Loucy (cell line): ENCODE data around the gene AIRE.

Source experiments
- H2AFZ ChIP-seq: fragments of 200-600 bp; sonication (generic); 2 replicates; pipeline ENCODE4 v1.6.0; 2016; ENCODE audit warnings: antibody characterized with exemption, mild to moderate bottlenecking, low read length, moderate library complexity
- H3F3A ChIP-seq: fragments of 200-600 bp; 2 replicates; pipeline ENCODE4 v1.6.0; 2016; ENCODE audit warnings: antibody characterized with exemption, low read depth, mild to moderate bottlenecking
- H3K27me3 ChIP-seq: fragments of 200-600 bp; sonication (generic); 2 replicates; pipeline ENCODE4 v1.6.1; 2014; ENCODE audit warnings: low read length, mild to moderate bottlenecking; ENCODE audit not compliant: insufficient read depth, poor library complexity, severe bottlenecking
- H3K36me3 ChIP-seq: fragments of 200-600 bp; sonication (generic); 2 replicates; pipeline ENCODE4 v1.6.1; 2016; ENCODE audit warnings: low read length; ENCODE audit not compliant: insufficient read depth
- H3K4me1 ChIP-seq: fragments of 200-600 bp; sonication (generic); 2 replicates; pipeline ENCODE4 v1.5.1; 2014; ENCODE audit warnings: low read length, mild to moderate bottlenecking; ENCODE audit not compliant: insufficient read depth, poor library complexity, severe bottlenecking
- H3K4me2 ChIP-seq: fragments of 200-600 bp; sonication (generic); 2 replicates; pipeline ENCODE4 v1.6.0; 2014; ENCODE audit warnings: antibody characterized with exemption, low read length, low read depth, mild to moderate bottlenecking; ENCODE audit not compliant: poor library complexity, severe bottlenecking
- H3K4me3 ChIP-seq: fragments of 200-600 bp; sonication (generic); 2 replicates; pipeline ENCODE4 v1.5.1; 2014; ENCODE audit warnings: low read length, mild to moderate bottlenecking, mixed read lengths; ENCODE audit not compliant: poor library complexity, severe bottlenecking
- H3K79me2 ChIP-seq: fragments of 200-600 bp; sonication (generic); 2 replicates; pipeline ENCODE4 v1.6.1; 2014; ENCODE audit warnings: low read length; ENCODE audit not compliant: insufficient read depth
- H3K9ac ChIP-seq: fragments of 200-600 bp; sonication (generic); 2 replicates; pipeline ENCODE4 v1.6.0; 2014; ENCODE audit warnings: mild to moderate bottlenecking, low read depth, low read length, moderate library complexity; ENCODE audit not compliant: poor library complexity, severe bottlenecking
- H3K9me2 ChIP-seq: fragments of 200-600 bp; sonication (generic); replicated peaks from 2 replicates; pipeline ENCODE4 v1.6.1; 2016; ENCODE audit warnings: low read depth, low read length, mixed read lengths
- H3K9me3 ChIP-seq: fragments of 200-600 bp; sonication (generic); 2 replicates; pipeline ENCODE4 v1.6.1; 2014; ENCODE audit warnings: mild to moderate bottlenecking, antibody characterized with exemption, low read length, low read depth; ENCODE audit not compliant: insufficient read depth
- H4K20me1 ChIP-seq: fragments of 200-600 bp; sonication (generic); 2 replicates; pipeline ENCODE4 v1.6.0; 2014; ENCODE audit warnings: antibody characterized with exemption, low read length, mild to moderate bottlenecking; ENCODE audit not compliant: insufficient read depth, poor library complexity, severe bottlenecking
- EZH2phosphoT487 ChIP-seq: fragments of 200-600 bp; IDR thresholded peaks from 2 replicates; pipeline ENCODE4 v1.6.1; 2018; ENCODE audit warnings: antibody characterized with exemption, mild to moderate bottlenecking, moderate library complexity, borderline replicate concordance
- TF ChIP-seq, protein P1 (sequence below): fragments of 200-600 bp; sonication (generic); conservative IDR thresholded peaks from 2 replicates; pipeline ENCODE4 v1.5.1; 2014; ENCODE audit warnings: mild to moderate bottlenecking, antibody characterized with exemption, low read length

The AIRE gene

DNA sequence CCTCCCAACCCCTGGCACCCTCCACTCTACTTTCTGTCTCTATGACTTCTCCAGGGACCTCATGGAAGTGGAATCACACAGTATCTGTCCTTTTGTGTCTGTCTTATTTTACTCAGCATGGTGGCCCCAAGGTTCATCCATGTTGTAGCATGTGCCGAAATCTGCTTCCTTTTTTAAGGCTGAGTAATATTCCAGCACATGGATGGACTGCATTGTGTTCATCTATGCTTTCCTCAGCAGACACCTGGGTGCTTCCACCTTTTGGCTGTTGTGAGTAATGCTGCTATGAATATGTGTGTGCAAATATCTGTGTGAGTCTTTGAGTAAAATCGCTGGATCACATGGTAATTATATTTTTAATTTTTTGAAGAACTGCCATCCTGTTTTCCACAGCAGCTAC lies 12.6 kb downstream of the AIRE start:
- TF ChIP-seq, protein P1, sequence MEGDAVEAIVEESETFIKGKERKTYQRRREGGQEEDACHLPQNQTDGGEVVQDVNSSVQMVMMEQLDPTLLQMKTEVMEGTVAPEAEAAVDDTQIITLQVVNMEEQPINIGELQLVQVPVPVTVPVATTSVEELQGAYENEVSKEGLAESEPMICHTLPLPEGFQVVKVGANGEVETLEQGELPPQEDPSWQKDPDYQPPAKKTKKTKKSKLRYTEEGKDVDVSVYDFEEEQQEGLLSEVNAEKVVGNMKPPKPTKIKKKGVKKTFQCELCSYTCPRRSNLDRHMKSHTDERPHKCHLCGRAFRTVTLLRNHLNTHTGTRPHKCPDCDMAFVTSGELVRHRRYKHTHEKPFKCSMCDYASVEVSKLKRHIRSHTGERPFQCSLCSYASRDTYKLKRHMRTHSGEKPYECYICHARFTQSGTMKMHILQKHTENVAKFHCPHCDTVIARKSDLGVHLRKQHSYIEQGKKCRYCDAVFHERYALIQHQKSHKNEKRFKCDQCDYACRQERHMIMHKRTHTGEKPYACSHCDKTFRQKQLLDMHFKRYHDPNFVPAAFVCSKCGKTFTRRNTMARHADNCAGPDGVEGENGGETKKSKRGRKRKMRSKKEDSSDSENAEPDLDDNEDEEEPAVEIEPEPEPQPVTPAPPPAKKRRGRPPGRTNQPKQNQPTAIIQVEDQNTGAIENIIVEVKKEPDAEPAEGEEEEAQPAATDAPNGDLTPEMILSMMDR: peak; percentile 23
- TF ChIP-seq EZH2phosphoT487: no peak
- Histone ChIP-seq H3K27me3 (no peaks in the 10 kb centered on the region), H3K79me2 (peaks cover 31% of the 10 kb centered on the region), H3K9me2 (no peaks in the 10 kb centered on the region), H3F3A (no peaks in the 10 kb centered on the region), H3K4me1 (peaks cover 28% of the 10 kb centered on the region), H3K4me3 (no peak overlapping the region), H3K9ac (no peak overlapping the region), H4K20me1 (peaks cover 23% of the 10 kb centered on the region), H3K4me2 (peak overlapping the region; percentile 94), H2AFZ (no peak overlapping the region), H3K9me3 (no peaks in the 10 kb centered on the region), H3K36me3 (no peaks in the 10 kb centered on the region)

DNA sequence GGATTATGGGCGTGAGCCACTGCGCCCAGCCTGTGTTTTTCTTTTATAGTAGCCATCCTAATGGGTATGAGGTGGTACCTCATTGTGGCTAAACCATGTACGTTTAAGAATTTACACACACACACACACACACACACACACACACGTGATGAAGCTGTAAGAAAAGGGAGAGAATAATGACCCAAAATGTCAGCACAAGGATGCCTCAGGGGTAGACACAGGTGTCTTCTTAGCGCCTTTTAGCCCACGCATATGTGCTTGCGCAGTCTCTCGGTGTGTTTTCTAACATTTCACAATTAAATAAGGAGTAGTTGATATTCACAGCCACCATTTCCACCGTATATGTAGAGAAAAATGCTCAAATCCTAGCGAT lies 13.4 kb downstream of the AIRE start:
- peak overlapping the region; percentile 94 for H2AFZ ChIP-seq
- H3K4me3 ChIP-seq: peak overlapping the region; percentile 91

DNA sequence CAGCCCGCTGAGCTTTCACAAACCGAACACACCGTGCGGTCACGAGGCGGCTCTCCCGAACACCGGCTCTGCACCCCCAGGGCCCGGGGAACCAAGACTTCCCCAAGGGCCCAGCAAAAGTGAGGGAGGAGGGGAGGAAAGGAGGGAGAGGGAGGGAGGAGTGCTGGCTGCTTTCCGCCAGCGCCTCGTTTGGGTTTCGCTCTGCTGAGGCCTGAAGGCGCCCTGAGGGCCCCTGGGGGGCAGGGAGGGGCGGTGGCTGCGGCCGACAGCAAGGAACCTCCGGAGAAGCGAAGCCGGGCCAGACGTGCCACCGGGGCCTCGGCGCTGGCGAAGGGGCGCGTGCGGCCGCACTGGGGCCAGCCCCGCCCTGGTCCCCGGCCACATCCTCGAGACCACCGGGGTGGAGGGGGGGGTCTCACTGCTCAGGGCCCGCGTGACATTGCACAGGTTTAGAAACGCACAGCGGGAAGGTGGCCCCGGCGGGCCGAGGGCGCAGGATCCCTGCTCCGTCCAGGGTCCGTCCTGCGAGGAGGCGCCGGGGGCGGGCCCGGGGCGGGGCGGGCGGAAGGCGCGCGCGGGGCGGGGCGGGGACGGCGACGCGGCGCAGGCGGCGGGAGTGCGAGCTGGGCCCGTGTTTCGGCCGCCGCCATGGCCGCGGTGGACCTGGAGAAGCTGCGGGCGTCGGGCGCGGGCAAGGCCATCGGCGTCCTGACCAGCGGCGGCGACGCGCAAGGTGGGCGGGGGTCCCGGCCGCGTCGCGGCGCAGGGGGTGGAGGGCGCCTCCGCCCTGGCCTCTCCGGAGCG lies 14.0 kb downstream of the AIRE start, which contains the start of gene PFKL:
Gene PFKL (plus strand): TSS at position 596 of the 804 bp plus-strand sequence. CDS start 53 bp downstream, at position 649.
- Histone ChIP-seq H3K9me3 (no peaks in the 10 kb centered on the region), H3K4me1 (peaks cover 39% of the 10 kb centered on the region), H2AFZ (peak within 1 kb of the TSS; percentile 94), H3F3A (no peaks in the 10 kb centered on the region), H3K4me2 (peak within 1 kb of the TSS; percentile 94), H3K4me3 (peak within 1 kb of the TSS; percentile 91), H3K79me2 (peaks cover 45% of the 10 kb centered on the region), H3K36me3 (no peaks in the 10 kb centered on the region), H3K9ac (peak within 1 kb of the TSS; percentile 78), H3K27me3 (no peaks in the 10 kb centered on the region), H4K20me1 (peaks cover 30% of the 10 kb centered on the region), H3K9me2 (no peaks in the 10 kb centered on the region)
- no peak for TF ChIP-seq EZH2phosphoT487
- TF ChIP-seq, protein P1: no peak

More for the DNA sequence above, 13.4 kb downstream of the AIRE start:
- Histone ChIP-seq H3K79me2 (peaks cover 39% of the 10 kb centered on the region), H3K36me3 (no peaks in the 10 kb centered on the region), H3K9ac (peak overlapping the region; percentile 78), H3K9me3 (no peaks in the 10 kb centered on the region), H3K27me3 (no peaks in the 10 kb centered on the region), H3K4me2 (peak overlapping the region; percentile 94), H4K20me1 (peaks cover 25% of the 10 kb centered on the region), H3K9me2 (no peaks in the 10 kb centered on the region), H3F3A (no peaks in the 10 kb centered on the region), H3K4me1 (peaks cover 36% of the 10 kb centered on the region)
- TF ChIP-seq, protein P1: no peak
- no peak for TF ChIP-seq EZH2phosphoT487
